Kidney capillary endothelial cell (primary cell): ENCODE data around the gene SLC5A2.
"Not testable (repeated sequence)": the region's sequence is repeated elsewhere in the genome, so short reads cannot be mapped to it uniquely, and the experiment has no call there.

ENCODE experiments used
- DNase-seq: peaks from one replicate; pipeline ENCODE4 v3.0.0-alpha.2; 2018; ENCODE audit warnings: low spot score

Gene SLC5A2

GRCh38 chr16:31496670-31497069 is 13.7 kb downstream of the SLC5A2 start:
- no peak for DNase-seq

- no peak for DNase-seq
Measured at GRCh38 chr16:31498493-31498892, 15.6 kb downstream of the SLC5A2 start.

GRCh38 chr16:31499928-31500327 is 17.0 kb downstream of the SLC5A2 start:
- DNase-seq = no peak

GRCh38 chr16:31501226-31501965 is 18.5 kb downstream of the SLC5A2 start:
- no peak for DNase-seq

- DNase-seq = no peak
Measured at GRCh38 chr16:31501966-31502348, 19.0 kb downstream of the SLC5A2 start.

- no peak for DNase-seq
Measured at GRCh38 chr16:31502981-31503380, 20.1 kb downstream of the SLC5A2 start.

- not testable (repeated sequence) for DNase-seq
Measured at GRCh38 chr16:31503555-31503954, 20.6 kb downstream of the SLC5A2 start.

GRCh38 chr16:31504159-31504558 is 21.2 kb downstream of the SLC5A2 start:
- DNase-seq = no peak

GRCh38 chr16:31505483-31505882 is 22.6 kb downstream of the SLC5A2 start:
- no peak for DNase-seq

GRCh38 chr16:31507617-31507928 is 24.6 kb downstream of the SLC5A2 start:
- no peak for DNase-seq

- peak; percentile 85 for DNase-seq
Measured at GRCh38 chr16:31507929-31508705, 25.2 kb downstream of the SLC5A2 start, which contains the start of gene RUSF1. TSS of gene RUSF1 (minus strand) at chr16:31508391. CDS start at chr16:31508373, 18 bp downstream.

GRCh38 chr16:31508706-31509195 is 25.8 kb downstream of the SLC5A2 start:
- peak; percentile 17 for DNase-seq

GRCh38 chr16:31513126-31513525 is 30.2 kb downstream of the SLC5A2 start:
- no peak for DNase-seq

- DNase-seq = no peak
Measured at GRCh38 chr16:31513884-31514283, 31.0 kb downstream of the SLC5A2 start.

GRCh38 chr16:31517800-31518402 is 35.0 kb downstream of the SLC5A2 start:
- DNase-seq = no peak

- DNase-seq = no peak
Measured at GRCh38 chr16:31519759-31520431, 37.0 kb downstream of the SLC5A2 start.

GRCh38 chr16:31521368-31521767 is 38.4 kb downstream of the SLC5A2 start:
- DNase-seq = no peak

GRCh38 chr16:31522071-31522470 is 39.1 kb downstream of the SLC5A2 start:
- no peak for DNase-seq

- not testable (repeated sequence) for DNase-seq
Measured at GRCh38 chr16:31523768-31524167, 40.8 kb downstream of the SLC5A2 start.

- no peak for DNase-seq
Measured at GRCh38 chr16:31525113-31525512, 42.2 kb downstream of the SLC5A2 start.

GRCh38 chr16:31527734-31528274 is 44.9 kb downstream of the SLC5A2 start, which contains the start of gene AHSP:
TSS of gene AHSP (plus strand) at chr16:31527900. CDS start at chr16:31528140, 240 bp downstream.
- DNase-seq = no peak
